OCI-LY3 (cell line): ENCODE data around the gene MYO5A.

Source experiments
- H2AFZ ChIP-seq: fragments of 200-600, 300-600 bp; shearing (Covaris generic); 2 replicates; pipeline ENCODE4 v1.6.0; 2014; ENCODE audit warnings: antibody characterized with exemption, low read depth, low read length
- H3K27ac ChIP-seq: fragments of 200-600, 300-600 bp; sonication (generic); 2 replicates; pipeline ENCODE4 v1.5.1; 2014; ENCODE audit warnings: mild to moderate bottlenecking, low read length, moderate library complexity, mixed read lengths
- H3K27me3 ChIP-seq: fragments of 200-600, 300-600 bp; sonication (generic); 2 replicates; pipeline ENCODE4 v1.6.1; 2014; ENCODE audit warnings: low read depth, low read length, mixed read lengths
- H3K36me3 ChIP-seq: fragments of 200-600, 300-600 bp; sonication (generic); replicated peaks from 2 replicates; pipeline ENCODE3; 2014; ENCODE audit warnings: low read depth, low read length, mixed read lengths
- H3K4me1 ChIP-seq: fragments of 300-600, 200-600 bp; sonication (generic); 2 replicates; pipeline ENCODE4 v1.6.1; 2014; ENCODE audit warnings: low read length, mixed read lengths
- H3K4me2 ChIP-seq: fragments of 200-600, 300-600 bp; sonication (generic); 2 replicates; pipeline ENCODE4 v1.6.1; 2014; ENCODE audit warnings: low read length, mixed read lengths
- H3K4me3 ChIP-seq: fragments of 300-600, 200-600 bp; sonication (generic); 2 replicates; pipeline ENCODE4 v1.5.1; 2014; ENCODE audit warnings: antibody characterized with exemption, mild to moderate bottlenecking, low read length, moderate library complexity
- H3K79me2 ChIP-seq: fragments of 300-600, 200-600 bp; shearing (Covaris generic); 2 replicates; pipeline ENCODE4 v1.6.1; 2014; ENCODE audit warnings: mild to moderate bottlenecking, low read length, mixed read lengths
- H3K9ac ChIP-seq: fragments of 300-600, 200-600 bp; shearing (Covaris generic); 2 replicates; pipeline ENCODE4 v1.6.0; 2014; ENCODE audit warnings: mild to moderate bottlenecking, low read length, moderate library complexity
- H3K9me3 ChIP-seq: fragments of 200-600, 300-600 bp; shearing (Covaris generic); 2 replicates; pipeline ENCODE4 v1.6.1; 2014; ENCODE audit warnings: low read length, mixed read lengths; ENCODE audit not compliant: insufficient read depth
- H4K20me1 ChIP-seq: fragments of 200-600, 300-600 bp; sonication (generic); 2 replicates; pipeline ENCODE4 v1.6.1; 2016; ENCODE audit warnings: low read length, mixed read lengths; ENCODE audit not compliant: insufficient read depth
- CTCF ChIP-seq: fragments of 200-600, 300-600 bp; sonication (generic); IDR thresholded peaks from 2 replicates; pipeline ENCODE4 v1.5.1; 2014; ENCODE audit warnings: antibody characterized with exemption, low read length, low read depth
- EZH2phosphoT487 ChIP-seq: fragments of 200-600 bp; shearing (Covaris generic); IDR thresholded peaks from 2 replicates; pipeline ENCODE4 v1.6.1; 2018; ENCODE audit warnings: antibody characterized with exemption, mixed run types, low read depth

The MYO5A gene

GRCh38 chr15:52488830-52489229 lies 39.9 kb downstream of the MYO5A start:
- Histone ChIP-seq H3K9me3 (no peaks in the 10 kb centered on the region), H2AFZ (no peak overlapping the region), H3K79me2 (peaks cover 93% of the 10 kb centered on the region), H4K20me1 (peaks cover 31% of the 10 kb centered on the region), H3K27me3 (no peaks in the 10 kb centered on the region), H3K27ac (no peak overlapping the region), H3K4me3 (no peak overlapping the region), H3K4me1 (peaks cover 17% of the 10 kb centered on the region), H3K36me3 (no peaks in the 10 kb centered on the region), H3K9ac (no peak overlapping the region), H3K4me2 (no peak overlapping the region)
- TF ChIP-seq EZH2phosphoT487 (no peak), CTCF (no peak)

- no peak for TF ChIP-seq EZH2phosphoT487
- no peak for TF ChIP-seq CTCF
- no peak overlapping the region for H3K9ac ChIP-seq
- H3K36me3 ChIP-seq, result no peaks in the 10 kb centered on the region
- H3K4me1 ChIP-seq, result peaks cover 42% of the 10 kb centered on the region
- peaks cover 23% of the 10 kb centered on the region for H4K20me1 ChIP-seq
- peaks cover 93% of the 10 kb centered on the region for H3K79me2 ChIP-seq
- H3K27ac ChIP-seq, result no peak overlapping the region
- H3K9me3 ChIP-seq, result no peaks in the 10 kb centered on the region
- H3K4me3 ChIP-seq, result no peak overlapping the region
- H2AFZ ChIP-seq, result no peak overlapping the region
- H3K27me3 ChIP-seq, result no peaks in the 10 kb centered on the region
- H3K4me2 ChIP-seq, result no peak overlapping the region
Measured at GRCh38 chr15:52486003-52486996, 42.4 kb downstream of the MYO5A start.

GRCh38 chr15:52485290-52485689 lies 43.4 kb downstream of the MYO5A start:
- peaks cover 93% of the 10 kb centered on the region for H3K79me2 ChIP-seq

More at GRCh38 chr15:52485290-52485689, 43.4 kb downstream of the MYO5A start:
- Histone ChIP-seq H3K4me3 (no peak overlapping the region), H3K27ac (no peak overlapping the region), H4K20me1 (peaks cover 22% of the 10 kb centered on the region), H3K9ac (no peak overlapping the region), H2AFZ (no peak overlapping the region), H3K27me3 (no peaks in the 10 kb centered on the region), H3K4me2 (no peak overlapping the region), H3K36me3 (no peaks in the 10 kb centered on the region), H3K9me3 (no peaks in the 10 kb centered on the region), H3K4me1 (peaks cover 52% of the 10 kb centered on the region)
- TF ChIP-seq EZH2phosphoT487 (no peak), CTCF (no peak)
